Uterus (tissue), 4 donors: ENCODE data around the gene TMEM132C. TPM values are rescaled to one million over a fixed set of nuclear protein-coding genes. Genes with fewer than 3 reads are reported as not detected.

Experiments
- DNase-seq, 2 donors: peaks; one replicate each; pipeline ENCODE4 v3.0.0-alpha.2; 2019 to 2020
- H3K27ac ChIP-seq, 2 donors: fragments of 200-600 bp; sonication (generic); 1 replicate in 1 of 2; 2 replicates in 1 of 2; pipeline ENCODE4 v1.5.1; 2016 to 2018
- H3K27me3 ChIP-seq, 2 donors: fragments of 200-600 bp; sonication (generic); one replicate each; pipeline ENCODE4 v1.5.1; 2018 to 2019; ENCODE audit warnings: control low read depth in 1 of 2
- H3K36me3 ChIP-seq, 2 donors: fragments of 200-600 bp; sonication (generic); one replicate each; pipeline ENCODE4 v1.5.1; 2019; ENCODE audit warnings: control low read depth in 1 of 2
- H3K4me1 ChIP-seq, 2 donors: fragments of 200-600 bp; sonication (generic); one replicate each; pipeline ENCODE4 v1.5.1; 2018 to 2019; ENCODE audit warnings: control low read depth in 1 of 2
- H3K4me3 ChIP-seq, 2 donors: fragments of 200-600 bp; sonication (generic); 1 replicate in 1 of 2; 2 replicates in 1 of 2; pipeline ENCODE4 v1.5.1; 2018 to 2019; ENCODE audit warnings: mild to moderate bottlenecking in 1 of 2
- H3K9me3 ChIP-seq, 2 donors: fragments of 200-600 bp; sonication (generic); one replicate each; pipeline ENCODE4 v1.5.1; 2019; ENCODE audit warnings: control low read depth in 1 of 2
- POLR2A ChIP-seq, 2 donors: fragments of 450-650 bp; IDR thresholded peaks; one replicate each; pipeline ENCODE4 v1.6.1; 2016; ENCODE audit warnings: antibody characterized with exemption in 2 of 2, mild to moderate bottlenecking in 1 of 2, moderate library complexity in 1 of 2
- intact Hi-C: fragments of 100-400 bp; cut with DNase I; formaldehyde crosslinking; loops from one replicate; pipeline ENCODE4 v1.15.1; 2023; ENCODE audit warnings: low total_unique reads
- total RNA-seq, 4 donors: library from RNA; depleted of rRNA in 3 of 4; stranded (reverse); fragments of >200 nt in 3 of 4; gene quantifications; one replicate each; pipeline versions ENCODE4 v1.1.0 to v1.2.4, GENCODE V29; 2014 to 2023
- TF ChIP-seq, protein P1 (sequence below), 4 experiments: fragments of 200-600 bp in 2 of 4; fragments of 450-650 bp in 2 of 4; sonication (generic) in 2 of 4; IDR thresholded peaks; one replicate each; pipeline ENCODE4 v1.5.1; 2016 to 2019; ENCODE audit warnings: antibody characterized with exemption in 4 of 4, mild to moderate bottlenecking in 2 of 4, moderate library complexity in 1 of 4
- donor health status: DM: yes; HTN: yes; CAD: no.

TMEM132C gene
- total RNA-seq, 4 donors from 2014 or later, result 0.26 to 48.3 (median 5.0) TPM

DNA sequence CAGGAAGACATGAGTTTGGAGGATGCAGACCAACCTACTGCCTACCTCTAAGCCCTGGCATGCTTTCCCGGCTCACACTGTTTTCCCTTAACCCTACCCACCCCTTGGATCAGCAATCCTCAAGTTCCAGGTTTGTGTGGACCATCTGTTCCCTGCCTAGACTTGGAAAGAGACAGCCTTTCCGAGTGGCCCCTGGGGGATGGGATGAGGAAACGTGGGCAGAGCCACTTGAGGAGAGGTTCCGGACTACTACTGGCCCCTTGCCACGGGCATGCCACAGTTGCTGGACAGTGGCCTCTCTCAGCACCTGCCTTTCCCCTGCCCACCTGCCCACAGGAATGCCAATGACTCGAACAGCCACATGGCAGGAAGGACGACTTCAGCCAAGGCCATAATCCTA, 420.9 kb downstream of the TMEM132C start:
- TF ChIP-seq POLR2A (IDR thresholded peaks at IDR 0.05), result no peak
- TF ChIP-seq, protein P1, sequence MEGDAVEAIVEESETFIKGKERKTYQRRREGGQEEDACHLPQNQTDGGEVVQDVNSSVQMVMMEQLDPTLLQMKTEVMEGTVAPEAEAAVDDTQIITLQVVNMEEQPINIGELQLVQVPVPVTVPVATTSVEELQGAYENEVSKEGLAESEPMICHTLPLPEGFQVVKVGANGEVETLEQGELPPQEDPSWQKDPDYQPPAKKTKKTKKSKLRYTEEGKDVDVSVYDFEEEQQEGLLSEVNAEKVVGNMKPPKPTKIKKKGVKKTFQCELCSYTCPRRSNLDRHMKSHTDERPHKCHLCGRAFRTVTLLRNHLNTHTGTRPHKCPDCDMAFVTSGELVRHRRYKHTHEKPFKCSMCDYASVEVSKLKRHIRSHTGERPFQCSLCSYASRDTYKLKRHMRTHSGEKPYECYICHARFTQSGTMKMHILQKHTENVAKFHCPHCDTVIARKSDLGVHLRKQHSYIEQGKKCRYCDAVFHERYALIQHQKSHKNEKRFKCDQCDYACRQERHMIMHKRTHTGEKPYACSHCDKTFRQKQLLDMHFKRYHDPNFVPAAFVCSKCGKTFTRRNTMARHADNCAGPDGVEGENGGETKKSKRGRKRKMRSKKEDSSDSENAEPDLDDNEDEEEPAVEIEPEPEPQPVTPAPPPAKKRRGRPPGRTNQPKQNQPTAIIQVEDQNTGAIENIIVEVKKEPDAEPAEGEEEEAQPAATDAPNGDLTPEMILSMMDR (IDR thresholded peaks at IDR 0.05), result no peak
- H3K4me1 ChIP-seq, result no peaks in the 10 kb centered on the region
- H3K4me3 ChIP-seq, result no peak overlapping the region
- DNase-seq, result no peak
- no peaks in the 10 kb centered on the region for H3K27me3 ChIP-seq
- H3K27ac ChIP-seq, result no peak overlapping the region
- intact Hi-C loops, result no loop called here
- H3K36me3 ChIP-seq, result no peaks in the 10 kb centered on the region
- H3K9me3 ChIP-seq, result no peaks in the 10 kb centered on the region

- Histone ChIP-seq H3K9me3 (no peaks in the 10 kb centered on the region), H3K4me3 (no peak overlapping the region), H3K27ac (no peak overlapping the region), H3K27me3 (no peaks in the 10 kb centered on the region), H3K4me1 (no peaks in the 10 kb centered on the region), H3K36me3 (no peaks in the 10 kb centered on the region)
- intact Hi-C loops, result no loop called here
- TF ChIP-seq, protein P1 (IDR thresholded peaks at IDR 0.05), result no peak
- no peak for TF ChIP-seq POLR2A (IDR thresholded peaks at IDR 0.05)
- no peak for DNase-seq
These were observed 423.7 kb downstream of the TMEM132C start for GRCh38 chr12:128690641-128691040.

- Histone ChIP-seq H3K27me3 (no peaks in the 10 kb centered on the region), H3K4me3 (no peak overlapping the region), H3K36me3 (no peaks in the 10 kb centered on the region), H3K4me1 (no peaks in the 10 kb centered on the region), H3K27ac (no peak overlapping the region), H3K9me3 (no peaks in the 10 kb centered on the region)
- intact Hi-C loops, result no loop called here
- no peak for TF ChIP-seq POLR2A (IDR thresholded peaks at IDR 0.05)
- TF ChIP-seq, protein P1 (IDR thresholded peaks at IDR 0.05), result no peak
- DNase-seq, result no peak
These were observed 426.1 kb downstream of the TMEM132C start for GRCh38 chr12:128693115-128693514.

DNA sequence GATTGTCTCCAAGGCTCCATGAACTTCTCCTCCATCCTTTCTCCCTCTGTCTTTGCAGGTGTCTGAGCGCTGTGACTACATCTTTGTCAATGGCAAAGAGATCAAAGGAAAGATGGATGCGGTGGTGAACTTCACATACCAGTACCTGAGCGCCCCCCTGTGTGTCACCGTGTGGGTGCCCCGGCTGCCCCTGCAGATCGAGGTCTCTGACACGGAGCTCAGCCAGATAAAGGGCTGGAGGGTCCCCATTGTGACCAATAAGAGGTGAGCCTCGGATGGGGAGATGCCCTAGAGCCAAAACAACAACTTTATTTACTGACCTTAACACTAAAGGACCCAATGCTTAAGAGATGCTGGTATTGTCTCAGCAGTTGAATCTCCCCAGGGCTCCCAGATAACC, 426.8 kb downstream of the TMEM132C start:
- no peaks in the 10 kb centered on the region for H3K9me3 ChIP-seq
- no peak overlapping the region for H3K4me3 ChIP-seq
- H3K4me1 ChIP-seq, result no peaks in the 10 kb centered on the region
- H3K27ac ChIP-seq, result no peak overlapping the region
- intact Hi-C loops, result no loop called here
- no peak for DNase-seq
- H3K27me3 ChIP-seq, result no peaks in the 10 kb centered on the region
- TF ChIP-seq, protein P1 (IDR thresholded peaks at IDR 0.05), result no peak
- no peak for TF ChIP-seq POLR2A (IDR thresholded peaks at IDR 0.05)
- H3K36me3 ChIP-seq, result no peaks in the 10 kb centered on the region

GRCh38 chr12:128694445-128694844, 427.5 kb downstream of the TMEM132C start:
- no peaks in the 10 kb centered on the region for H3K27me3 ChIP-seq
- H3K9me3 ChIP-seq, result no peaks in the 10 kb centered on the region
- no peak for TF ChIP-seq POLR2A (IDR thresholded peaks at IDR 0.05)
- TF ChIP-seq, protein P1 (IDR thresholded peaks at IDR 0.05), result no peak
- H3K4me1 ChIP-seq, result no peaks in the 10 kb centered on the region
- no peak for DNase-seq
- H3K27ac ChIP-seq, result no peak overlapping the region
- intact Hi-C loops, result no loop called here
- no peak overlapping the region for H3K4me3 ChIP-seq
- H3K36me3 ChIP-seq, result no peaks in the 10 kb centered on the region
